Peyer's patch (tissue), 4 donors: ENCODE results near the gene DUOX1. TPM values are rescaled to one million over a fixed set of nuclear protein-coding genes. Genes with fewer than 3 reads are reported as not detected.

Experiments
- DNase-seq, 3 donors: peaks; one replicate each; pipeline ENCODE4 v3.0.0-alpha.2; 2017 to 2019
- H3K27ac ChIP-seq, 4 donors: fragments of 200-600 bp; sonication (generic); one replicate each; pipeline ENCODE4 v1.5.1; 2016 to 2019
- H3K27me3 ChIP-seq, 2 donors: fragments of 200-600 bp; sonication (generic); one replicate each; pipeline ENCODE4 v1.5.1; 2019
- H3K36me3 ChIP-seq, 3 donors: fragments of 200-600 bp; sonication (generic); one replicate each; pipeline ENCODE4 v1.5.1; 2016 to 2019
- H3K4me1 ChIP-seq, 4 donors: fragments of 200-600 bp; sonication (generic); one replicate each; pipeline ENCODE4 v1.5.1; 2016 to 2019
- H3K4me3 ChIP-seq, 4 donors: fragments of 200-600 bp; sonication (generic); 1 replicate in 3 of 4; 2 replicates in 1 of 4; pipeline ENCODE4 v1.5.1; 2016 to 2019; ENCODE audit warnings: mild to moderate bottlenecking in 1 of 4
- H3K9me3 ChIP-seq, 4 donors: fragments of 200-600 bp; sonication (generic); one replicate each; pipeline ENCODE4 v1.5.1; 2016 to 2019; ENCODE audit warnings: mild to moderate bottlenecking in 1 of 4
- POLR2A ChIP-seq, 2 donors: fragments of 450-650 bp; IDR thresholded peaks; one replicate each; pipeline ENCODE4 v1.5.1; 2017; ENCODE audit warnings: antibody characterized with exemption in 2 of 2, mild to moderate bottlenecking in 2 of 2, moderate library complexity in 2 of 2
- total RNA-seq, 4 donors: library from RNA; depleted of rRNA; stranded (reverse); fragments of >200 nt; gene quantifications; one replicate each; pipeline ENCODE4 v1.1.0, GENCODE V29; 2016
- TF ChIP-seq, protein P1 (sequence below), 6 experiments: fragments of 450-650 bp in 4 of 6; fragments of 200-600 bp in 2 of 6; sonication (generic) in 1 of 6; IDR thresholded peaks; one replicate each; pipeline ENCODE4 v1.5.1; 2017 to 2019; ENCODE audit warnings: antibody characterized with exemption in 6 of 6, mild to moderate bottlenecking in 3 of 6, moderate library complexity in 1 of 6

DUOX1 gene
- total RNA-seq, 4 donors from 2014 or later, result 0.35 to 0.54 TPM; not detected in 2

DNA sequence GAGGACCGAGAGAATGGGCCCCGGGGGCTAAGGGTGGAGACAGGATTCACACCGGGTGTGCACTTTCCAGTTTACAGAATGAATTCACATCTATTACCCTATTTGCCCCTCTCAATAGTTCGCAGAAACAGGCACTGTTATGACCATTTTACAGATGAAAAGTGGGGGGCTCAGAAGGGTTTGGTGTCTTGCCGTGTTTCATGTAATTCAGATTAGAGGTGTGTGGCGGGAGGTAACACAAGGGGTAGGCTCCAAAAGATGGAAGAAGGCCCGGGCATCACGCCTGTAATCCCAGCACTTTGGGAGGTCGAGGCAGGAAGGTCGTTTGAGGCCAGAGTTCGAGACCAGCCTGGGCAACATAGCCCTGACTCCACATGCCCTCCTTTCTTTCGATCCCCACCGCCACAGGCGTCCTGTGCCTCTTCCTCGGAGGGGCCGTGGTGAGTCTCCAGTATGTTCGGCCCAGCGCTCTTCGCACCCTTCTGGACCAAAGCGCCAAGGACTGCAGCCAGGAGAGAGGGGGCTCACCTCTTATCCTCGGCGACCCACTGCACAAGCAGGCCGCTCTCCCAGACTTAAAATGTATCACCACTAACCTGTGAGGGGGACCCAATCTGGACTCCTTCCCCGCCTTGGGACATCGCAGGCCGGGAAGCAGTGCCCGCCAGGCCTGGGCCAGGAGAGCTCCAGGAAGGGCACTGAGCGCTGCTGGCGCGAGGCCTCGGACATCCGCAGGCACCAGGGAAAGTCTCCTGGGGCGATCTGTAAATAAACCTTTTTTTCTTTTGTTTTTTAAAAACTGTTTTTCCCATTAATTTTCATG, 12.3 kb upstream of the DUOX1 start:
- Histone ChIP-seq H3K4me1 (peaks cover 0 to 36% (median 22%) of the 10 kb centered on the region in 4 donors), H3K4me3 (peak overlapping the region in 2 of 4 donors; percentile 18 to 21), H3K9me3 (no peaks in the 10 kb centered on the region), H3K36me3 (no peaks in the 10 kb centered on the region), H3K27me3 (peaks cover 0 to 36% of the 10 kb centered on the region in 2 donors), H3K27ac (no peak overlapping the region)
- no peak for TF ChIP-seq POLR2A (IDR thresholded peaks at IDR 0.05)
- TF ChIP-seq, protein P1, sequence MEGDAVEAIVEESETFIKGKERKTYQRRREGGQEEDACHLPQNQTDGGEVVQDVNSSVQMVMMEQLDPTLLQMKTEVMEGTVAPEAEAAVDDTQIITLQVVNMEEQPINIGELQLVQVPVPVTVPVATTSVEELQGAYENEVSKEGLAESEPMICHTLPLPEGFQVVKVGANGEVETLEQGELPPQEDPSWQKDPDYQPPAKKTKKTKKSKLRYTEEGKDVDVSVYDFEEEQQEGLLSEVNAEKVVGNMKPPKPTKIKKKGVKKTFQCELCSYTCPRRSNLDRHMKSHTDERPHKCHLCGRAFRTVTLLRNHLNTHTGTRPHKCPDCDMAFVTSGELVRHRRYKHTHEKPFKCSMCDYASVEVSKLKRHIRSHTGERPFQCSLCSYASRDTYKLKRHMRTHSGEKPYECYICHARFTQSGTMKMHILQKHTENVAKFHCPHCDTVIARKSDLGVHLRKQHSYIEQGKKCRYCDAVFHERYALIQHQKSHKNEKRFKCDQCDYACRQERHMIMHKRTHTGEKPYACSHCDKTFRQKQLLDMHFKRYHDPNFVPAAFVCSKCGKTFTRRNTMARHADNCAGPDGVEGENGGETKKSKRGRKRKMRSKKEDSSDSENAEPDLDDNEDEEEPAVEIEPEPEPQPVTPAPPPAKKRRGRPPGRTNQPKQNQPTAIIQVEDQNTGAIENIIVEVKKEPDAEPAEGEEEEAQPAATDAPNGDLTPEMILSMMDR (IDR thresholded peaks at IDR 0.05), result no peak
- peak in 1 of 3 donors; percentile 45 for DNase-seq

DNA sequence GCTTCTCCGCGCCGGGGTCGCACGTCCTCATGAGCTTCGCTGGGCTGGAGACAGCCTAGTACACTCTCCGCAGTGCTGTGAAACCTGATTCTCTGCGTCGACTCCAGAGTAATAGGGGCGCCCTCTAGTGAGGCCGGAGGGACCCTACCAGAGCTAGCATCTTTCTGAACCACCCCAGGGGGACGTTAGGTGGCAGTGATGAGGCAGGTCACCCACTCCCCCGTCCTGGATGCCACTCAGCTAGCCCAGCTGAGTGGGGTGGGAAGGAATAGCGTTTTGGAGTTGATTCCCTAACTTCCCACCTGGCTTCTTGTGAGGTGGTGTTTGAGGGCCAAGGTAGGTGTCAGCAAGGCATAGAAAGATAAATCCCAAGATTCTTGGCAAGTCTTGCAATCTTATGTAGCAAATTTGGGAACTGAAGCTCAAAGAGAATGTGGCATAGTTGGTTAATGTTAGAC, 11.6 kb upstream of the DUOX1 start:
- H3K27ac ChIP-seq, result no peak overlapping the region
- H3K4me1 ChIP-seq, result peaks cover 0 to 30% (median 16%) of the 10 kb centered on the region in 4 donors
- TF ChIP-seq, protein P1 (IDR thresholded peaks at IDR 0.05), result peak; percentile 57 to 99 (median 94)
- TF ChIP-seq POLR2A (IDR thresholded peaks at IDR 0.05), result no peak
- no peaks in the 10 kb centered on the region for H3K9me3 ChIP-seq
- no peaks in the 10 kb centered on the region for H3K36me3 ChIP-seq
- H3K27me3 ChIP-seq, result peaks cover 0 to 30% of the 10 kb centered on the region in 2 donors
- DNase-seq, result peak; percentile 79 to 93 (median 86)
- peak overlapping the region in 2 of 4 donors; percentile 18 for H3K4me3 ChIP-seq

DNA sequence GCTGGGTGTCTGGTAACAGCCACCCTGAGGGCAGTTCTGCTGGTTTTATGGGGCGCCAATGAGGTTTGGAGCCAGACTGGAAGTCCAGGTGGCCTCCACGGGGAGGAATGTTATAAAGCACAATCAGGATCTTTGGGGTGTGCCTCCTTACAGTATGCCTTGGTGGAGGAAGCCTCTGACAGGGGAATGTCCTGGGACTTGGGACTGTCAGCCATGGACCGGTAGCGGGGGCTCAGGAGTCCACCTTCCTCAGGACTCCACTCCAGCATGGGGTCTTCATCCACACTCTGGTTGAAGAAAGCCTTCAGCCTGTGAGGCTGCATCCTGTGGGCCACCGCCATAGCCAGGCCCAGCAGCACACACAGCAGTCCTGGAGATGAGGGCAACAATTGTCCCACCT, 10.8 kb upstream of the DUOX1 start:
- H3K27ac ChIP-seq, result no peak overlapping the region
- H3K4me1 ChIP-seq, result peaks cover 0 to 22% (median 13%) of the 10 kb centered on the region in 4 donors
- H3K36me3 ChIP-seq, result no peaks in the 10 kb centered on the region
- H3K27me3 ChIP-seq, result peaks cover 0 to 21% of the 10 kb centered on the region in 2 donors
- no peaks in the 10 kb centered on the region for H3K9me3 ChIP-seq
- TF ChIP-seq, protein P1 (IDR thresholded peaks at IDR 0.05), result no peak
- no peak for TF ChIP-seq POLR2A (IDR thresholded peaks at IDR 0.05)
- DNase-seq, result peak in 1 of 3 donors; percentile 28
- no peak overlapping the region for H3K4me3 ChIP-seq

DNA sequence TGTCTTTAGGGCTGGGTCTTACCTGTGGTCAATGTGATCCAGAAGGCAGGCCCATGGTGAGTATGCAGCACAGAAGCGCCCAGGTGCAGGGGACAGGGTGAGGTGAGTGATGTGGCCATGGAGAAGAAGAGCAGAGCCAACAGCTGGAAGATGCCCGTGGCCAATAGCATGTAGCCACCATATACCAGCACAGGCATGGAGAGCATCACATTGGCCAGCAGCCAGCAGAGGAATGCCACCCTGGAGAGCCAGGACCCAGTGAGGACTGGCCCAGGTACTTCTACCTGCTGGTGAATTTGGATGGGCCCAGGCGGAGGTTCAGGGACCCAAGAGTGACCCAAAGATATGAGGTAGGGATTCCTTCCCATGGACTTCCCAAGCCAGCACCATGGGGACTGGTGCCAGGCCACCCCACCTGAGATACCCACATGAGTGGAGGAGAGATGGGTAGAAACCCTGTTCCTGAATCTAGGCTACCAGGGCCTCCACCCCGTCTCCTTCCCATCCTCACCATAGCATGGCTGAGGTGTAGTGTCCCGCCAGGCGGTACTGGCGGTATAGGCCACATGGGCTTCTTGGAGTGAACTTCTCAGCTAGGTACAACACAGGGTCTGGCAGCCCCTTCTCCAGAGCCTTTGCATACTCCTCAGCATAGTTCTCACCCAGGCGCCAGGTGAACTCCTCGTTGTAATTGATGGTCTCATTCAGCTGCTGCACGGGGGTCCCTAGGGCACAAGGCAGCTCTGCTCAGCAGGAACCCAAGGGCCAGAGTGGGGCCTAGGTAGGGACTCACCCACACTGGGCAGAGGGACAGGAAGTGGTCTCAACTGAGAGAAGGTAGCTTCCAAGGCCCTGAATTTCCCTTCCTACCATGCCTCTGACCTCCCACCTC, 9.5 kb upstream of the DUOX1 start:
- Histone ChIP-seq H3K27ac (no peak overlapping the region), H3K4me1 (peaks cover 0 to 14% (median 8%) of the 10 kb centered on the region in 4 donors), H3K27me3 (peaks cover 0 to 17% of the 10 kb centered on the region in 2 donors), H3K36me3 (no peaks in the 10 kb centered on the region), H3K9me3 (no peaks in the 10 kb centered on the region), H3K4me3 (no peak overlapping the region)
- TF ChIP-seq, protein P1 (IDR thresholded peaks at IDR 0.05), result no peak
- TF ChIP-seq POLR2A (IDR thresholded peaks at IDR 0.05), result no peak
- no peak for DNase-seq

DNA sequence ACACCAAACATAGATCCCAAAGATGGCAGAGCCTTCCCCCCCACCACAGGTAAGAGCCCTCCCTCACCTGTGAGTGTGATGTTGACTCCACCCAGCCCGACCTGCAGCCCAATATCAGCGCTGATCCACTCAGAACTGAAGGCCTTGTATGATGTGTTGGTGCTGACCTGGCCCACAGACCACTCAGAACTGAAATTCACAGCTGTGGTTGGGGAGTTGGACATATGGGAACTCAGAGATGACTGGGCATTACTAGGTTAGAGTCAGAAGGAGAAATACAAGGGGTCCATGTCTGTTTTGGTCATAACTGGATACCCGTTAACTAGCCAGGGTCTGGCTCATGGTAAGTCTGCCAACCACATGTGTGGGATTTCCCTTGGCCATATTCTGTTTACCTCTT, 8.8 kb upstream of the DUOX1 start:
- Histone ChIP-seq H3K27me3 (peaks cover 0 to 17% of the 10 kb centered on the region in 2 donors), H3K9me3 (no peaks in the 10 kb centered on the region), H3K4me3 (no peak overlapping the region), H3K4me1 (peaks cover 0 to 14% (median 8%) of the 10 kb centered on the region in 4 donors), H3K36me3 (no peaks in the 10 kb centered on the region), H3K27ac (no peak overlapping the region)
- DNase-seq, result no peak
- TF ChIP-seq, protein P1 (IDR thresholded peaks at IDR 0.05), result no peak
